Neural cell (in vitro differentiated cells): ENCODE data around the gene GPR15LG. TPM values are rescaled to one million over a fixed set of nuclear protein-coding genes. Genes with fewer than 3 reads are reported as not detected.

Experiments used
- H2AFZ ChIP-seq: fragments of 200-600, 300-800 bp; sonication (generic), shearing (Covaris generic); 2 replicates; pipeline ENCODE4 v1.6.0; 2014; ENCODE audit warnings: low read depth, mild to moderate bottlenecking, antibody characterized with exemption, low read length, moderate library complexity
- H3F3A ChIP-seq: fragments of 200-600 bp; shearing (Covaris generic); 2 replicates; pipeline ENCODE4 v1.6.1; 2016; ENCODE audit warnings: mild to moderate bottlenecking, moderate library complexity, mixed read lengths, antibody characterized with exemption, low read length; ENCODE audit not compliant: insufficient read depth, poor library complexity, severe bottlenecking
- H3K27ac ChIP-seq: fragments of 200-600, 300-800 bp; sonication (generic), shearing (Covaris generic); 2 replicates; pipeline ENCODE4 v1.5.1; 2014; ENCODE audit warnings: mild to moderate bottlenecking, low read length, moderate library complexity
- H3K27me3 ChIP-seq: fragments of 300-800, 200-600 bp; sonication (generic), shearing (Covaris generic); 2 replicates; pipeline ENCODE4 v1.6.0; 2014; ENCODE audit warnings: mild to moderate bottlenecking, low read depth, low read length, moderate library complexity; ENCODE audit not compliant: insufficient read depth
- H3K36me3 ChIP-seq: fragments of 300-800, 200-600 bp; sonication (generic), shearing (Covaris generic); 2 replicates; pipeline ENCODE4 v1.5.1; 2014; ENCODE audit warnings: mild to moderate bottlenecking, antibody characterized with exemption, low read length, moderate library complexity; ENCODE audit not compliant: insufficient read depth
- H3K4me2 ChIP-seq: fragments of 300-800, 200-600 bp; sonication (generic), shearing (Covaris generic); 2 replicates; pipeline ENCODE4 v1.6.0; 2014; ENCODE audit warnings: mild to moderate bottlenecking, low read length
- H3K4me3 ChIP-seq: fragments of 300-800, 200-600 bp; sonication (generic), shearing (Covaris generic); 2 replicates; pipeline ENCODE4 v1.5.1; 2014; ENCODE audit warnings: mild to moderate bottlenecking, low read length, moderate library complexity
- H3K79me2 ChIP-seq: fragments of 200-600 bp; shearing (Covaris generic); replicated peaks from 2 replicates; pipeline ENCODE4 v1.6.0; 2014; ENCODE audit warnings: mild to moderate bottlenecking, low read length, moderate library complexity; ENCODE audit not compliant: insufficient read depth
- H3K9ac ChIP-seq: fragments of 300-800, 200-600 bp; sonication (generic), shearing (Covaris generic); 2 replicates; pipeline ENCODE4 v1.6.1; 2016; ENCODE audit warnings: mild to moderate bottlenecking, low read length, mixed read lengths
- H3K9me2 ChIP-seq: fragments of 200-600 bp; shearing (Covaris generic); 2 replicates; pipeline ENCODE4 v1.6.1; 2016; ENCODE audit warnings: mild to moderate bottlenecking, low read length, mixed read lengths; ENCODE audit not compliant: insufficient read depth
- H3K9me3 ChIP-seq: fragments of 200-600, 300-800 bp; sonication (generic), shearing (Covaris generic); 2 replicates; pipeline ENCODE4 v1.6.1; 2016; ENCODE audit warnings: mild to moderate bottlenecking, mixed run types, low read length, moderate library complexity, mixed read lengths
- H4K20me1 ChIP-seq: fragments of 200-600 bp; shearing (Covaris generic); 2 replicates; pipeline ENCODE4 v1.6.1; 2016; ENCODE audit warnings: mild to moderate bottlenecking, mixed run types; ENCODE audit not compliant: insufficient read depth
- EP300 ChIP-seq: fragments of 450-650 bp; conservative IDR thresholded peaks from 2 replicates; pipeline ENCODE4 v1.6.1; 2014; ENCODE audit warnings: antibody characterized with exemption, mild to moderate bottlenecking, moderate library complexity; ENCODE audit not compliant: poor library complexity, severe bottlenecking
- EZH2 ChIP-seq: fragments of 200-600, 300-800 bp; shearing (Covaris generic), sonication (generic); IDR thresholded peaks from 2 replicates; pipeline ENCODE4 v1.6.1; 2014; ENCODE audit warnings: antibody characterized with exemption, low read length, borderline replicate concordance, mild to moderate bottlenecking; ENCODE audit not compliant: insufficient read depth, poor library complexity, severe bottlenecking
- MXI1 ChIP-seq: fragments of 450-650 bp; conservative IDR thresholded peaks from 2 replicates; pipeline ENCODE4 v1.6.1; 2014; ENCODE audit warnings: antibody characterized with exemption, mild to moderate bottlenecking; ENCODE audit not compliant: poor library complexity, severe bottlenecking
- POLR2AphosphoS5 ChIP-seq: IDR thresholded peaks from 2 replicates; pipeline ENCODE4 v1.6.1; 2012
- RAD21 ChIP-seq: fragments of 450-650 bp; conservative IDR thresholded peaks from 2 replicates; pipeline ENCODE4 v1.6.1; 2014; ENCODE audit warnings: antibody characterized with exemption, mild to moderate bottlenecking, moderate library complexity
- SMC3 ChIP-seq: fragments of 450-650 bp; conservative IDR thresholded peaks from 2 replicates; pipeline ENCODE4 v1.6.1; 2014; ENCODE audit warnings: antibody characterized with exemption, mild to moderate bottlenecking, moderate library complexity; ENCODE audit not compliant: poor library complexity
- TAF1 ChIP-seq: IDR thresholded peaks from 2 replicates; pipeline ENCODE4 v1.6.1; 2012; ENCODE audit warnings: low read depth
- polyA plus RNA-seq: library from polyadenylated mRNA; depleted of rRNA; stranded (reverse); fragments of >200 nt; gene quantifications from 2 replicates; pipeline ENCODE4 v1.2.3, GENCODE V29; 2014
- TF ChIP-seq, protein P1 (sequence below): IDR thresholded peaks from 2 replicates; pipeline ENCODE4 v1.6.1; 2012; ENCODE audit warnings: borderline replicate concordance
- TF ChIP-seq, protein P2 (sequence below): fragments of 450-650 bp; IDR thresholded peaks from 2 replicates; pipeline ENCODE4 v1.5.1; 2014; ENCODE audit warnings: antibody characterized with exemption, mild to moderate bottlenecking, moderate library complexity; ENCODE audit not compliant: poor library complexity, severe bottlenecking

GPR15LG gene
- polyA plus RNA-seq, 1 donor from 2014 or later: not detected

DNA sequence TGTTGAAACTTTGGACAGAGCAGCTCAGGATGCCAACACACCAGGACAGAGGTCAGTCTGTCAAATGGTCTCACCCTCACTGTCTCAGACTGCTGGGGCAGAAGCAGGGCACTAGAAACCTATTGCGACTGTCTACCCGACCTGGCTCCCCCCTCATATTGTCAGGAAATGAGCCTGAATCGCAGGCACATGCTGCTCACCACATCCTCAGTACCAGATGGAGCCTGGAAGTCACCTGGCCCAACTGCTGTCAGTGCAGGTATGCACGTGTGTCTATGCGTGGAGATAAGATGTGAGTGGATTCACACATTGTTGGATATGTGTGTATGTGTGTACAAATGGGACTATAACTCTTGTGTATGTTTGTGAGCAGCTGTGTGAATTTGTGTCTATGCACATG lies 17.5 kb downstream of the GPR15LG start:
- Histone ChIP-seq H2AFZ (no peak overlapping the region), H3K9me2 (no peaks in the 10 kb centered on the region), H3K27ac (no peak overlapping the region), H3K4me3 (no peak overlapping the region), H3F3A (no peaks in the 10 kb centered on the region), H3K36me3 (no peaks in the 10 kb centered on the region), H4K20me1 (no peaks in the 10 kb centered on the region), H3K9ac (no peak overlapping the region), H3K27me3 (peaks cover 30% of the 10 kb centered on the region), H3K79me2 (no peaks in the 10 kb centered on the region), H3K9me3 (no peaks in the 10 kb centered on the region), H3K4me2 (no peak overlapping the region)
- no peak for TF ChIP-seq TAF1
- TF ChIP-seq, protein P1, sequence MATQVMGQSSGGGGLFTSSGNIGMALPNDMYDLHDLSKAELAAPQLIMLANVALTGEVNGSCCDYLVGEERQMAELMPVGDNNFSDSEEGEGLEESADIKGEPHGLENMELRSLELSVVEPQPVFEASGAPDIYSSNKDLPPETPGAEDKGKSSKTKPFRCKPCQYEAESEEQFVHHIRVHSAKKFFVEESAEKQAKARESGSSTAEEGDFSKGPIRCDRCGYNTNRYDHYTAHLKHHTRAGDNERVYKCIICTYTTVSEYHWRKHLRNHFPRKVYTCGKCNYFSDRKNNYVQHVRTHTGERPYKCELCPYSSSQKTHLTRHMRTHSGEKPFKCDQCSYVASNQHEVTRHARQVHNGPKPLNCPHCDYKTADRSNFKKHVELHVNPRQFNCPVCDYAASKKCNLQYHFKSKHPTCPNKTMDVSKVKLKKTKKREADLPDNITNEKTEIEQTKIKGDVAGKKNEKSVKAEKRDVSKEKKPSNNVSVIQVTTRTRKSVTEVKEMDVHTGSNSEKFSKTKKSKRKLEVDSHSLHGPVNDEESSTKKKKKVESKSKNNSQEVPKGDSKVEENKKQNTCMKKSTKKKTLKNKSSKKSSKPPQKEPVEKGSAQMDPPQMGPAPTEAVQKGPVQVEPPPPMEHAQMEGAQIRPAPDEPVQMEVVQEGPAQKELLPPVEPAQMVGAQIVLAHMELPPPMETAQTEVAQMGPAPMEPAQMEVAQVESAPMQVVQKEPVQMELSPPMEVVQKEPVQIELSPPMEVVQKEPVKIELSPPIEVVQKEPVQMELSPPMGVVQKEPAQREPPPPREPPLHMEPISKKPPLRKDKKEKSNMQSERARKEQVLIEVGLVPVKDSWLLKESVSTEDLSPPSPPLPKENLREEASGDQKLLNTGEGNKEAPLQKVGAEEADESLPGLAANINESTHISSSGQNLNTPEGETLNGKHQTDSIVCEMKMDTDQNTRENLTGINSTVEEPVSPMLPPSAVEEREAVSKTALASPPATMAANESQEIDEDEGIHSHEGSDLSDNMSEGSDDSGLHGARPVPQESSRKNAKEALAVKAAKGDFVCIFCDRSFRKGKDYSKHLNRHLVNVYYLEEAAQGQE: no peak

DNA sequence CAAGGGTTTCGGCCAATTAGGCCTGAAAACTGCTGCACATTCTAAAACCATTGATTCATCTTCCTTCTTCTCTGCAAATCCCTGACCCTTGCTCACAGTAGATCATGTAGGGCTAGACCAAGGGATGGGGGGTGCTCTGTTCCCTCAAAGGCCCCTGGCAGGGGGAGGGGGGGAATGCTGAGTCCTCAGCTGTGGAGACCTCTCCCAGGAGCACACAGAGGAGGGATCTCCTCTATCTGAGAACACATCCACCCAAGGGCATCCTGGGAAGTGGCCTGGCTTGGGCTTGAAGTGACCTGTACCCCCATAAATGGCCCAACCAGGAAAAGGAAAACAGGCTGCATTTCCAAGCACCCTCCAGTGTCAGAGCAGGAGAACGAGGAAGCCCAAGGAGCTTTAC lies 19.7 kb downstream of the GPR15LG start:
- no peaks in the 10 kb centered on the region for H3K36me3 ChIP-seq
- no peak overlapping the region for H3K4me2 ChIP-seq
- H3F3A ChIP-seq: no peaks in the 10 kb centered on the region
- no peaks in the 10 kb centered on the region for H3K9me2 ChIP-seq
- no peaks in the 10 kb centered on the region for H3K9me3 ChIP-seq
- no peaks in the 10 kb centered on the region for H4K20me1 ChIP-seq
- no peak overlapping the region for H2AFZ ChIP-seq
- TF ChIP-seq EP300 (no peak), POLR2AphosphoS5 (no peak), EZH2 (no peak), TAF1 (no peak), MXI1 (no peak), SMC3 (no peak), RAD21 (no peak)
- TF ChIP-seq, protein P1: no peak
- TF ChIP-seq, protein P2, sequence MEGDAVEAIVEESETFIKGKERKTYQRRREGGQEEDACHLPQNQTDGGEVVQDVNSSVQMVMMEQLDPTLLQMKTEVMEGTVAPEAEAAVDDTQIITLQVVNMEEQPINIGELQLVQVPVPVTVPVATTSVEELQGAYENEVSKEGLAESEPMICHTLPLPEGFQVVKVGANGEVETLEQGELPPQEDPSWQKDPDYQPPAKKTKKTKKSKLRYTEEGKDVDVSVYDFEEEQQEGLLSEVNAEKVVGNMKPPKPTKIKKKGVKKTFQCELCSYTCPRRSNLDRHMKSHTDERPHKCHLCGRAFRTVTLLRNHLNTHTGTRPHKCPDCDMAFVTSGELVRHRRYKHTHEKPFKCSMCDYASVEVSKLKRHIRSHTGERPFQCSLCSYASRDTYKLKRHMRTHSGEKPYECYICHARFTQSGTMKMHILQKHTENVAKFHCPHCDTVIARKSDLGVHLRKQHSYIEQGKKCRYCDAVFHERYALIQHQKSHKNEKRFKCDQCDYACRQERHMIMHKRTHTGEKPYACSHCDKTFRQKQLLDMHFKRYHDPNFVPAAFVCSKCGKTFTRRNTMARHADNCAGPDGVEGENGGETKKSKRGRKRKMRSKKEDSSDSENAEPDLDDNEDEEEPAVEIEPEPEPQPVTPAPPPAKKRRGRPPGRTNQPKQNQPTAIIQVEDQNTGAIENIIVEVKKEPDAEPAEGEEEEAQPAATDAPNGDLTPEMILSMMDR: no peak
- no peak overlapping the region for H3K4me3 ChIP-seq
- no peaks in the 10 kb centered on the region for H3K79me2 ChIP-seq
- no peak overlapping the region for H3K27ac ChIP-seq
- H3K27me3 ChIP-seq: peaks cover 30% of the 10 kb centered on the region
- no peak overlapping the region for H3K9ac ChIP-seq
